Activated CD4-positive, alpha-beta T cell treated with anti-CD3 and anti-CD28 coated beads, Interleukin-2, amount 50 U/mL, for 48 hours (primary cell): Measurements from ENCODE around the gene HOXD10.

ENCODE experiments used
- DNase-seq, 2 experiments: peaks; one replicate each; pipeline ENCODE4 v3.0.0-alpha.2; 2020

The HOXD10 gene

DNA sequence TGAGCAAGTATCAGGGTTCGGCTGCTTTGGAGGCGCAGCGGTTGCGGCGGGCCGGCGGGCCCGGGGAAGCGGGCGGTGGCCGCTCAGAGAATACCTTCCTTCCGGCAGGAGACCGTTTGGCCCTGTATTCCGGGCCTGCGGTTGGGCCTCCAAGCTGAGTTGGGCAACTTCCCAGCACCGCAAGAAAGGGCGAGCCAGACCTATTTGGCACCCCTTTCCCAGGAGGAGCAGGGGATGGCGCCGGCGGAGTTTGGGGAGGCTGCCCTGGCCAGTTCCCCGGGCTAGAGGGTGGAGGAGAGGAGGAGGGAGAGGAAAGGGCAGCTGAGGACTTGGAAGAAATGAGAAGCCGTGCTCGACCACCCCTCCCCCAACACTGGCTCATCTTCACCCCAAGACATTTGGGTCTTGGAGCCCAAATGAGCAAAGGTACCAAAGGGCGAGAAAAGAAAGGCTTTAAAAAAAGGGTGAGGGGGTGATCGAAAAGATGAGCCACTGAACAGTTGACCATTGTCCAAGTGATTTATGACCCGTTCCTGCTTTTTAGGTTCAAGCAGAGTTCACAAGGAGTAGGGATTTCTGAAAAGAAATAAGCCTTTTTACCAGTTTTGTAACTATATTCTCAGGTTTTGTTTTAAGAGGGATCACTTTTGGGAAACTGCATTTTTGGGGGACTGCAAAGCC is 48.9 kb downstream of the HOXD10 start:
- no peak for DNase-seq

DNA sequence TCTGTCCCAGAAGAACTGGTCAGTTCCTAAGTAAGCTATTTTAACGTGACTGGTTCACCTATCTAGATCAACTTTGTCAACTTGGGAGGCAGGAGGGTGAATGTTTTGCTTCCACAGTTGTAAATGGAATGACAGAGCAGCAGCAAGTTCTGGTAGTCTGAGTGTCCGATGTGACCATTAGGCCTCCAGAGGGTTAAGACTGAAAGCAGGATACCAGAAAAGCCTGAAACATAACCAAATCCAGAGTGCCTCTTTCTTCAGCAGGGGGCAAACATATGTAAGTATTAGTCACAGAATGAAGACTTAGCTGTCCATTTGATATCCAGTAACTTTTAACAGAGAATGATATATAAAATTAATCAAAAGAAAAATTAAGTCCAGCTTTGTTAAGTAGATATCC is 49.7 kb downstream of the HOXD10 start:
- no peak for DNase-seq

DNA sequence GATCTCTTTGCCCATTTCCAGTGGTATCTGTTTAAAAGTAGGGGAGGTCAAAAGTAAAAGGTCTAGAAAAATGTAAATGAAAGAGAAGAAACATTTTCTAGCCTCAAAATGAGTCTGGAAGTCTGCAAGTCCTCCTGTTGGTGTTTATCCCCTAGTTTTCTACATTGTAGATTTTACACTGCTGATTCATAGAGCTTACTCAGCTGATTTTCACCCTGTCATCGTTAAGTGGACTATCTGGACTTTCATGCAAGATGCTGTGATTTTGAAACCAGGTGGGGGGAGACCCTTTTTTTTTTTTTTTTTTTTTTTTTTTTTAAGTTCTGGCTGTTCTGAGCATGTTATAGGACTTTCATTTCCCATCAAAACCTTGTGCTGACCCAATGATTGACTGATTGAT is 50.8 kb downstream of the HOXD10 start:
- DNase-seq = no peak

DNA sequence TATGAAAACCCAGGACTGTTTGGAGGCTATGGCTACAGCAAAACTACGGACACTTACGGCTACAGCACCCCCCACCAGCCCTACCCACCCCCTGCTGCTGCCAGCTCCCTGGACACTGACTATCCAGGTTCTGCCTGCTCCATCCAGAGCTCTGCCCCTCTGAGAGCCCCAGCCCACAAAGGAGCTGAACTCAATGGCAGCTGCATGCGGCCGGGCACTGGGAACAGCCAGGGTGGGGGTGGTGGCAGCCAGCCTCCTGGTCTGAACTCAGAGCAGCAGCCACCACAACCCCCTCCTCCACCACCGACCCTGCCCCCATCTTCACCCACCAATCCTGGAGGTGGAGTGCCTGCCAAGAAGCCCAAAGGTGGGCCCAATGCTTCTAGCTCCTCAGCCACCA is 52.6 kb downstream of the HOXD10 start:
- no peak for DNase-seq
